Pons (tissue), 1 donor: ENCODE data around the gene BORCS6.
"Not testable (repeated sequence)": the region's sequence is repeated elsewhere in the genome, so short reads cannot be mapped to it uniquely, and the experiment has no call there.

Experiments used
- DNase-seq: peaks from one replicate; pipeline ENCODE4 v3.0.0-alpha.2; 2016; ENCODE audit warnings: low spot score

BORCS6 gene

GRCh38 chr17:8189711-8190477, at the start of gene BORCS6:
Gene BORCS6 (minus strand): TSS chr17:8190180. CDS start chr17:8190140, 40 bp downstream.
- DNase-seq = peak; percentile 99

DNA sequence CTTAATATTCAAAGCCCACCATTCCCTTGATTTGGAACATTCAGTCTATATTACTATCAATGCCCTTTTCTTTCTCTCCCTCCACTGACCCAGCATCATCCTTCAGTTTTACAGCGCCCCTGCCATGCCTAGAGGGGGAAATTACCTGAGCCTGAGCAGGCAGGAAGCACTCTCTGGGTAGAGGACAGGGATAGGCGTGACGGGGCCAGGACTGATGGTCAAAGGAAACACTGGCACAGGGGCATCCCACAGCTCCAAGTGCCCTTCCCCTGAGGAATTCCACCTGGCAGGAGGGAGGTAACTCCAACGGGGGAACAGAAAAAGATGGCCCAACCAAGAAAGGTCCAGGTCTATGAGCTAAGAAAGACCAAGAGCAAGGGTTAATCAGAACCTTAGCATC, 47.9 kb upstream of the BORCS6 start:
- DNase-seq = no peak

GRCh38 chr17:8237175-8237574, 47.2 kb upstream of the BORCS6 start:
- no peak for DNase-seq

DNA sequence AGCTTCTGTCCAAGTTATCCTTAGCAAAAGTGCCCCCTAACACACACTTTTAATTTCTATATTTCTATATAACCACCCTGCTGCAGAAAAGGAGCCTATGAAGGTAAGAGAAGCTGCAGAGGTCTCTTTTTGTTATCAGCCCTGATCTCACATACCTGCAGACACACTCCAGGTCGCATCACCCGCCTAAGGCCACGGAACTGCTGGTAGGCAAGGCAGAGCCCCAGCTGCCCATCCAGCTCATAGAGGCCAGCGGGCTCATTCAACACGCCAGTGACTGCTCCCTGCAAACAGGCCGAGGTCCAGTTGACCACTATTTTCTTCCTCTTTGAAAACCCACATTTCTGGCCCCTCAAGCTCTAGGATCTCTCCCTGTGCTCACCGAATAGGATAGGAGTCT, 45.7 kb upstream of the BORCS6 start:
- DNase-seq = no peak

DNA sequence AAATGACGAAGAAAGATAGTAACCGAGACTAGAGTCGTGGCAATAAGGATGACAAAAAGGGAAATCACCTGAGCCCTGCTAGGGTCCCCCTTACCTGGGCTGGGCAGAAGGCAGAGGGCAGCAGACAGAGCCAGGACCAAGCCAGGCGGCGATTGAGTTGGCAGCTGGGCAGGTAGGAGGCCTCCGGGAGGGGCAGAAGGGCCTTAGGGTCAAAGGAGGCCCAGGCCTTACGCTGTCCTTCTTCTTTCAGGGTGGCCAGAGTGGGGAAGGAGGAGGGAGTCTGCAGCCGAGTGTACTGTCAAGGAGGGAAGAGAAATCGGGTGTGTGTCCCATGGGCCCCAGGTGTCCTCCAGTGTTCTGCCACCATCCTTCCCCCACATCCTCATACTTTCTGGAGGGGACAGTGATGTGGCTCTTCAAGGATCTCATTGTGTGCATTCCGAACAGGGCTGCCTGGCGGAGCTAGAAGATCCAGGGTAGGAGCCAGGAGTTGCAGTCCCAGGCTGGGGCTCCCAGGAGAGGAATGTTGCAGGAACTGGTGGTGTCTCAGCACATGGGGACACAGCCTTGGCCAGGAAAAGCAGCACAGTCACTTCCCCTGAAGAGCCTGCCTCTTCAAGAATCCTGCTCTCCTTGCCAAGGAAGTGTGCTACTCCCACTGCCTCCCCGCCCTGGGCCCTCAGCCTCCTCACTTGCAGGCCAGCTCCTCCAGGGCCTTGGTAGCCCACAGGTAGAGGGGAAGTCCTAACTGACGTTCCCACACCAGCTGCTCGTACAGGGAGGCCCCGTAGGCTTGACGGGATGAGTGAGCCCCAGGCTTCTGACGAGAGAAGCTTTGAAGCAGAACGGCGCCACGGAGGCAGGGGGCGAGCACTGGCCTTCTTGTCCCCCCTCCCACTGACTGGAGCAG, 44.6 kb upstream of the BORCS6 start:
- no peak for DNase-seq

DNA sequence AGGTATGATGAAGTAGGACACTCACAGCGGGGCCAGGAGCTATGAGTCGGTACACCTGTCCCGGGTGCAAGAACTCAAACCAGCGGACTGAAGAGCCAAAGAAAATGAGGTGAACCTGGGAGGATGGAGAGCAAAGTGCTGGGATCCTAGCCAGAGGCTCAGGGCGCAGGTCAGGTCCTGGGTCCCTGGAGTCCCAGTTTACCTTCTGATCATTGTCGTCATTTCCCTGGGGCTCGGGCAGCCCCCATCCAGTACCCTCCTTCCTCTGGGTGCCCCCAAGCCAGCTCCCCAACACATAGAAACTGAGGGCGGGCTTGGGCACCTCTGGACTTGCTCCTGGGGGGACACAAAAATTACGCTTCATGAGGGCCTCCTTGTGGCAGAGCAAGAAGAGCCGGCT, 41.7 kb upstream of the BORCS6 start:
- no peak for DNase-seq

DNA sequence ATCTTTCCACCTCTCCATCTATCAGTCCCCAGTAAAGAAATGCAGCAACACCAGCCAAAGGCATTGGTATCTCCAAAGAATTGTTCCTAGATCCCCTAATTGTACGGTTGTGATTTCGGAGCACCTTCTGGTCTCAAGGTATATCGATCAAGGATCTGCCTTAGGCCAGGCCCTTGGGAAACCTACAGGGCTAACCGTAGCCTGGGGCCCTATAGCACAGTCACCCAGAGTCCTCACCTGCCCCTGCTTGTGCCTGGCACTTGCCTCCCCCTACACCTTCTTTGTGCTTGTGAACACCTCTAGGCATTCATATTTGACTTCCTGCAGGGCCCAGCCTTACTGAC, 37.2 kb upstream of the BORCS6 start:
- DNase-seq = no peak

- DNase-seq = peak; percentile 89
These were observed 36.7 kb upstream of the BORCS6 start for GRCh38 chr17:8226536-8227237.

DNA sequence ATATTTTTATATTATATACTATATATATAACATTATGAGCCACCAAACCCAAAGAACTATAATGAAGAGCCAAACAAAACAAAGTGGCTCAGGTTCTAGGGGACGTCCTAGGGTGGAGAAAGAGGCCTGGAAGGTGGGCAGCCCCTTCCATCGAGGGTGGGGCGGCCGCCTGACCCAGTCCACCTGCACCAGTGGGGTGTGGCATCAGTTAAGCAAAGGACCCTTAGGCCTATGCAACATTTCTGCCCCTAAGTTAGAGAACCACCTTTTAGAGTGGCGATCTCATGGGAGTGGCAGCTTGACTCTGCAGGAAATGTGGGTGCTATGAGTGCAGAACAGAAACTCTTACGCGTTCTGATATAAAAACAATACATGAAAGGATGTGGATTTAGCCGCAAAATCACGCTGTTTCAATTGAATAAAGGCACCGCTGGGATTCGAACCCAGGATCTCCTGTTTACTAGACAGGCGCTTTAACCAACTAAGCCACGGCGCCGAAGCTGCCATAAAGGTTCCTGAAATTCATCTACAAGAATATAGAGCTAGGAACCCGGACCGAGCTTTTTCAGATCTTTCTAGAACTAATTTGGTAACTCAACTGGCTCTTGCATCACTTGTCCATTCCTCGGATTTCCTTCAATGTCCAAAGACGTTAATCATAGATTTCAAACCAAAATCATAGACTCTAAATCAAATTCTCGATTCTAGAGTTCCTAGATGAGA, 36.0 kb upstream of the BORCS6 start:
- DNase-seq = peak; percentile 75

DNA sequence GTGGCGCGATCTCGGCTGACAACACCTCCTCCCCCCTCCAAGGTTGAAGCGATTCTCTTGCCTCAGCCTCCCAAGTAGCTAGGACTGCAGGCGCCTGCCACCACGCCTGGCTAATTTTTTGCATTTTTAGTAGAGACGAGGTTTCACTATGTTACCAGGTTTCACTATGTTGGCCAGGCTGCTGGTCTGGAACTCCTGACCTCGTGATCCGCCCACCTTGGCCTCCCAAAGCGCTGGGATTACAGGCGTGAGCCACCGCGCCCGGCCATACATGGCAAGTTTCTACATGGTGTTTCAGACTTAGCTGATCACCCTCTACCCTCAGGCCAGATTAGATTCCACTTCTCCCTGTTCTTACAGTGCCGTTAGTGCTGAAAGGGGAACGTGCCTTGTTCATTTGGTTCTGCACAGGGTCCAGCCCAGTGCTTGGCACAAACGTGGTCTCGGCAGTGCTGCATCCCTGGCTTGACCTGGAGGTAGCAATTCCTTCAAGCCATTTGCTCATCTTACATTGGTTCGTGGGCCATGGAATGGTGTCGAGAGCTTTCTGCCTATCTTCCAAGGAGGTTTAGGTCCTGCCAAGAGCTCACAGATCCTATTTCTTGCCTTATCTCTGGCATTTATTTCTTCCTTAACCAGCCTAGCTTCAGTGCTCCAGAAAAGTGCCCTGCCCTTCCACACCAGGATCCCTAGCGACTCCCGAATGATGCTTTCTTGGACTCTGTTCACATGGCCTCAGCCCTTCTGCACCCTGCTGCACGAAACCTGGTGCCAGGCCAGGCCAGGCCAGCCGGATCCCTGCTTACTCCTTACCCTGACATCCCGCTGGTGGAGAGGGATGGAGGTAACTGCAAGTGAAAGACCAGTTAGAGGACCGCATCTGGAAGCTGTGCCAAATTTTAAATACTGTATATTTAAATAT, 35.2 kb upstream of the BORCS6 start:
- DNase-seq = no peak

GRCh38 chr17:8223356-8224126, 33.6 kb upstream of the BORCS6 start:
- DNase-seq = peak; percentile 76

GRCh38 chr17:8222630-8223355, 32.8 kb upstream of the BORCS6 start:
- DNase-seq = peak; percentile 91

DNA sequence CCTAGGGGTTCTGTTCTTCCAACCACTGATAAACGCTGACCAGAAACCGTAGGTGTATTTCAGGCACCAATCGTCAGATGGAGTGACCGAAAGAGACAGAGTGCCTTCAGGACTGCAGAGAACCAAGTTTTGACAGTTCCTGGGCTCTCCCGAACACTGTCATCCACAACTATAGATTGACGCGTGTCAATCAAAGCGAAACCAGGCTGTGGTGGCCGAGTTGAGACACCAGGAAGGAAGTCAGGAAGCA, 32.3 kb upstream of the BORCS6 start:
- no peak for DNase-seq

GRCh38 chr17:8221663-8222379, 31.8 kb upstream of the BORCS6 start:
- peak; percentile 98 for DNase-seq

GRCh38 chr17:8220783-8221662, 31.0 kb upstream of the BORCS6 start:
- DNase-seq = peak; percentile 97

GRCh38 chr17:8214000-8214399, 24.0 kb upstream of the BORCS6 start:
- not testable (repeated sequence) for DNase-seq

DNA sequence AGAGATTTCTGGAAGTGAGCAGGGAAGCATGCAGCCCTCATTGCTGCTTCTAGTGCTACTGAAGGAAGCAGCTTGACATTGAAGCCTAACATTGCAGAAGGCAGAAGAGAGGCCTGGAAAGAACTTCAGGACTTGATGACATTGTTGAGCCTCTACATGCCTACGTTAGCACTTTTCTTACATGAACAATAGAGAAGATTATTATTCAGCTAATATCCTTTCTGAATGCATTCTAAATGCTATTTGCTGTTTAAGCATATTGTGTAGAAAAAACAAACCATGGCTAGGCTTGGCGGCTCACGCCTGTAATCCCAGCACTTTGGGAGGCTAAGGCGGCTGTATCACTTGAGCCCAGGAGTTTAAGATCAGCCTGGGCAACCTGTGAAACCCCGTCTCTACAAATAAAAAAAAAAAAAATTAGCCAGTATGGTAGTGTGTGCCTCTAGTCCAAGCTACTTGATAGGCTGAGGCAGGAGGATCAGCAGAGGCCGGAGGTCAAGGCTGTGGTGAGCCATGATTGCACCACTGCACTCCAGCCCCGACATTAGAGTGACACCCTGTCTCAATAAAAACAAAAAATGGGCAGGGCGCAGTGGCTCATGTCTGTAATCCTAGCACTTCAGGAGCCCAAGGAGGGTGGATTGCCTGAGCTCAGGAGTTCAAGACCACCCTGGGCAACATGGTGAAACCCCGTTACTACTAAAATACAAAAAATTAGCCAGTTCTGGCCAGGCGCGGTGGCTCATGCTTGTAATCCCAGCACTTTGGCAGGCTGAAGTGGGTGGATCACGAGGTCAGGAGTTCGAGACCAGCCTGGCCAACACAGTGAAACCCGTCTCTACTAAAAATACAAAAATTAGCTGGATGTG, 22.6 kb upstream of the BORCS6 start:
- DNase-seq = no peak
